Smooth muscle cell of the brain vasculature (primary cell): ENCODE measurements around the gene FMOD.

Source experiments
- DNase-seq: peaks from one replicate; pipeline ENCODE4 v3.0.0-alpha.2; 2012; ENCODE audit warnings: low read depth, low spot score

Gene FMOD

GRCh38 chr1:203361945-203362719 lies 11.2 kb upstream of the FMOD start:
- DNase-seq = no peak

GRCh38 chr1:203360547-203361185 lies 9.7 kb upstream of the FMOD start:
- no peak for DNase-seq

GRCh38 chr1:203359010-203359571 lies 8.2 kb upstream of the FMOD start:
- DNase-seq = no peak

GRCh38 chr1:203354246-203354645 lies 3.3 kb upstream of the FMOD start:
- no peak for DNase-seq

- no peak for DNase-seq
Measured at GRCh38 chr1:203353486-203353885, 2.6 kb upstream of the FMOD start.

GRCh38 chr1:203349773-203350524 lies 973 bp downstream of the FMOD start:
- DNase-seq = no peak

- no peak for DNase-seq
Measured at GRCh38 chr1:203349166-203349565, 1.8 kb downstream of the FMOD start.

- no peak for DNase-seq
Measured at GRCh38 chr1:203346769-203347102, 4.2 kb downstream of the FMOD start.

GRCh38 chr1:203346060-203346768 lies 4.7 kb downstream of the FMOD start:
- peak; percentile 53 for DNase-seq

- DNase-seq = no peak
Measured at GRCh38 chr1:203343956-203344754, 6.8 kb downstream of the FMOD start.

GRCh38 chr1:203342192-203342940 lies 8.6 kb downstream of the FMOD start:
- no peak for DNase-seq

- DNase-seq = peak; percentile 65
Measured at GRCh38 chr1:203340112-203340790, 10.7 kb downstream of the FMOD start.

GRCh38 chr1:203338335-203339036 lies 12.4 kb downstream of the FMOD start:
- DNase-seq = no peak

- no peak for DNase-seq
Measured at GRCh38 chr1:203336097-203336496, 14.8 kb downstream of the FMOD start.

GRCh38 chr1:203335503-203335902 lies 15.4 kb downstream of the FMOD start:
- DNase-seq = no peak

GRCh38 chr1:203331224-203331623 lies 19.7 kb downstream of the FMOD start:
- DNase-seq = no peak

GRCh38 chr1:203328714-203329122 lies 22.2 kb downstream of the FMOD start:
- peak; percentile 36 for DNase-seq

GRCh38 chr1:203327684-203328457 lies 23.1 kb downstream of the FMOD start:
- DNase-seq = no peak
